ENCODE results near the gene GTF3C5. TPM values are rescaled to one million over a fixed set of nuclear protein-coding genes. Genes with fewer than 3 reads are reported as not detected.
"Not testable (repeated sequence)": the region's sequence is repeated elsewhere in the genome, so short reads cannot be mapped to it uniquely, and the experiment has no call there.

The GTF3C5 gene
- polyA plus RNA-seq, 1 experiment, result 47.7 TPM

- H3K4me3 ChIP-seq (ENCODE audit: low read depth, low read length); H3K36me3 ChIP-seq (ENCODE audit: control insufficient read depth, insufficient read depth, low read length); H3K27me3 ChIP-seq (ENCODE audit: control insufficient read depth, insufficient read depth, low read length); DNase-seq (ENCODE audit: low read depth); POLR2A ChIA-PET; CTCF ChIA-PET: not testable (repeated sequence)
Observed at GRCh38 chr9:133062569-133062968, 31.8 kb downstream of the GTF3C5 start.

GRCh38 chr9:133063159-133063499, 32.3 kb downstream of the GTF3C5 start:
- peaks cover 6% of the 10 kb centered on the region; the same call in 1 of the 2 replicates for H3K36me3 ChIP-seq (ENCODE audit: control insufficient read depth, insufficient read depth, low read length)
- CTCF ChIA-PET, result interaction anchor here (1.6 kb wide), 1 partner anchor 11 kb away, joined by 8 read pairs; no protein-coding TSS in a partner anchor
- H3K27me3 ChIP-seq (ENCODE audit: control insufficient read depth, insufficient read depth, low read length), result no peaks in the 10 kb centered on the region
- no peak overlapping the region for H3K4me3 ChIP-seq (ENCODE audit: low read depth, low read length)
- DNase-seq (ENCODE audit: low read depth), result no peak
- POLR2A ChIA-PET, result no interaction called here
- no peak for TF ChIP-seq CTCF (IDR thresholded peaks at IDR 0.05; ENCODE audit: insufficient read depth, low read depth, low read length)

- ChIA-PET CTCF (interaction anchor here (1.6 kb wide), 1 partner anchor 11 kb away, joined by 8 read pairs; no protein-coding TSS in a partner anchor), POLR2A (no interaction called here)
- no peak overlapping the region for H3K4me3 ChIP-seq (ENCODE audit: low read depth, low read length)
- no peak for DNase-seq (ENCODE audit: low read depth)
- peaks cover 2% of the 10 kb centered on the region; the same call in 1 of the 2 replicates for H3K36me3 ChIP-seq (ENCODE audit: control insufficient read depth, insufficient read depth, low read length)
- H3K27me3 ChIP-seq (ENCODE audit: control insufficient read depth, insufficient read depth, low read length), result no peaks in the 10 kb centered on the region
- no peak for TF ChIP-seq CTCF (IDR thresholded peaks at IDR 0.05; ENCODE audit: insufficient read depth, low read depth, low read length)
Observed at GRCh38 chr9:133063500-133064231, 32.9 kb downstream of the GTF3C5 start.

- POLR2A ChIA-PET, result no interaction called here
- Histone ChIP-seq H3K36me3 (ENCODE audit: control insufficient read depth, insufficient read depth, low read length) (peaks cover 2% of the 10 kb centered on the region; the same call in 1 of the 2 replicates), H3K4me3 (ENCODE audit: low read depth, low read length) (no peak overlapping the region), H3K27me3 (ENCODE audit: control insufficient read depth, insufficient read depth, low read length) (no peaks in the 10 kb centered on the region)
- CTCF ChIA-PET, result interaction anchor here (1.6 kb wide), 1 partner anchor 10 kb away, joined by 8 read pairs; no protein-coding TSS in a partner anchor
- TF ChIP-seq CTCF (IDR thresholded peaks at IDR 0.05; ENCODE audit: insufficient read depth, low read depth, low read length), result no peak
- no peak for DNase-seq (ENCODE audit: low read depth)
Observed at GRCh38 chr9:133064241-133065069, 33.7 kb downstream of the GTF3C5 start.

- H3K36me3 ChIP-seq (ENCODE audit: control insufficient read depth, insufficient read depth, low read length), result peaks cover 2% of the 10 kb centered on the region; the same call in 1 of the 2 replicates
- ChIA-PET CTCF (no interaction called here), POLR2A (no interaction called here)
- H3K4me3 ChIP-seq (ENCODE audit: low read depth, low read length), result no peak overlapping the region
- TF ChIP-seq CTCF (IDR thresholded peaks at IDR 0.05; ENCODE audit: insufficient read depth, low read depth, low read length), result no peak
- H3K27me3 ChIP-seq (ENCODE audit: control insufficient read depth, insufficient read depth, low read length), result no peaks in the 10 kb centered on the region
- DNase-seq (ENCODE audit: low read depth), result no peak
Observed at GRCh38 chr9:133065070-133065388, 34.2 kb downstream of the GTF3C5 start.

Measured in BJ (cell line).